GM23248 (cell line): ENCODE data around the gene MEDAG.

Experiments used
- EZH2 ChIP-seq: fragments of 200-600 bp; sonication (generic); IDR thresholded peaks from 2 replicates; pipeline ENCODE4 v1.6.1; 2018; ENCODE audit warnings: antibody characterized with exemption, mild to moderate bottlenecking; ENCODE audit not compliant: insufficient read depth, poor library complexity, severe bottlenecking
- EZH2phosphoT487 ChIP-seq: fragments of 200-600 bp; sonication (generic); IDR thresholded peaks from 2 replicates; pipeline ENCODE4 v1.6.1; 2018; ENCODE audit warnings: antibody characterized with exemption, moderate library complexity, mild to moderate bottlenecking, low read depth; ENCODE audit not compliant: insufficient read depth

DNA sequence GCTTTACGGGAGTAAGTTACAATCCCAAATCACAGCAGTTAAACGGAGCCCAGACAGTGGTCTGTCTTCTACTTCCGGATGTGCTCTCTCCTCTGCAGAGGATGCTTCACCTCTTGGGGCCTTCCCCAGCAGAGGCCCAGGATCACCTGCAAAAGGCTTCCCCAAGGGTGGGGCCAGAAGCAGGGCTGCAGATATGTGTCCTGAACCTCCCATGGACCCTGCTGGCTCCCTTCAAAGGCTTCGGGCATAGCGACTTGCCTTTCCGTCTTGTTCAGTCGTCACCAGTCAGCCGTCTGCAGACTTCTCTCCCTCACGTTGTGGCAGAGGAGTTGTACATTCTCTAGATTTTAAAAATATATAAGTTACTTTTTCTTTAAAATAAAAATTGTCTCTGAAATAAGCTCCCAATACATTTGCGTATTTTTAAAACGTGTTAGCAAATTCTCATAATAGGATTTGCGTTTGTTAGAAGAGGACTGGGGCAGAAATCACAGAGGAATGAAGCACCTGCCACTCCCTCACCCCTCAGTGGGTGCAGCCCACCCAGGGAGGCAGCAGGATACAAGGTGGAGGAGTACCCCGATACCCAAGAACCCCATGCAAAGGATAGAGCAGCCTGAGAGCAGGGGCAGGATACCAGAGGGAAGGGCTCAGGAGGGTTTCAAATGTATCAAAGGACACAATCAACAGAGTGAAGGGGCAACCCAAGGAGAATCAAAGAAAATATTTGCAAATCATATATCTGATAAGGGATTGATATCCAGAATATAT lies 22.9 kb upstream of the MEDAG start:
- TF ChIP-seq EZH2 = no peak
- no peak for TF ChIP-seq EZH2phosphoT487
